Activated T-cell treated with anti-CD3 and anti-CD28 coated beads, Interleukin-2, amount 50 U/mL, for 4 hours (primary cell): ENCODE measurements around the gene DEPDC4. TPM values are rescaled to one million over a fixed set of nuclear protein-coding genes. Genes with fewer than 3 reads are reported as not detected.
"Not testable (repeated sequence)": the region's sequence is repeated elsewhere in the genome, so short reads cannot be mapped to it uniquely, and the experiment has no call there.

Experiments used
- ATAC-seq, 2 donors: fragments of 200-7000 bp; cut with Tn5 transposase; one replicate each; pipeline ENCODE4 v1.10.0; 2021
- DNase-seq: peaks from one replicate; pipeline ENCODE4 v3.0.0-alpha.2; 2020
- H3K27me3 Mint-ChIP-seq: one replicate; pipeline ENCODE4 v1.8.0; 2021; ENCODE audit warnings: low read depth, mixed read lengths
- H3K36me3 Mint-ChIP-seq: one replicate; pipeline ENCODE4 v1.8.0; 2022; ENCODE audit warnings: mixed read lengths; ENCODE audit not compliant: insufficient read depth
- H3K4me1 Mint-ChIP-seq: one replicate; pipeline ENCODE4 v1.8.0; 2021; ENCODE audit warnings: low read depth, mixed read lengths
- H3K4me3 Mint-ChIP-seq: one replicate; pipeline ENCODE4 v1.8.0; 2021; ENCODE audit warnings: mild to moderate bottlenecking, moderate library complexity, mixed read lengths
- H3K9me3 Mint-ChIP-seq: one replicate; pipeline ENCODE4 v1.8.0; 2021; ENCODE audit warnings: mixed read lengths
- total RNA-seq, 3 donors: library from RNA; stranded (reverse); gene quantifications; one replicate each; pipeline ENCODE4 v1.2.1, GENCODE V29; 2021

Gene DEPDC4
- total RNA-seq: 1 to 10 TPM in 1 of 3 donors, under 1 TPM in 2; 0.51 to 1.2 (median 0.53) TPM

DNA sequence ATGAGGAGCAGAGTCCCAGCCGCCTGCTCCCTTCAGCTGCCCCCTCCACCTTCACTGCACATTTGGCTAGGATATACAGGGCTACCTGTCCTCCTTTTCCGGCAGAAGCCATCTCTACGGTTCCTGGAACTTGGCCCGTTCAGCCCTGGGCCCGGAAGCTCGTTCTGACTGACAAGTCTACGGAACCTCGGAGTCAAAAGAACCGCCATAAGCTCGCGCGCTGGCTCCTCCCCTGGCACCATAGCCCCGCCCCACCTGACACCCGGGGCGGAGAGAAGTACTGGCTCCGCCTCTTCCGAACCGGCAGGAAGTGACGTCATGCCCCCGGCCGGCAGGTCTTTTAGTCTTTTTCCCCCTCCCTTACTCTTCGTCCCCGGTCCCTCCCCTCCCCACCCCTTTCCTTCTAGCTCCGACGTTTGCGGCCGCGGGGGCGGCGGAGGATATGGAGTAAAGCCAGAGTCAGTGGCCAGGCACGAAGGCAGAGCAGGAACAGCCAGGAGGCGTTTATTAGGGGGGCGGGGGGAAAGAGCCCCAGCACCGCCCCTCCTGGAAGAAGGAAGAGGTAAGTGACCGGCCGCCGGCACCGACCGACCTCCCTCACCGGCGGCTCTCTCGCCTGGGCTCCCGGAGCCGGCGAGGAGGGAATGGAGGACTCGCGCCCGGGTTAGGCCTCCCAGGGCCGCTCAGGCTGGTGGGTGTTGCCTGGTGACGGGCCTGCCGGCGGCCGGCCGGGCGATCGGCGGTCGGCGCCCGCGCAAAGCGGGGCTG, at the start of gene DEPDC4, which contains the start of gene SCYL2:
Gene DEPDC4 (minus strand): TSS at position 245 of the 768 bp plus-strand sequence. CDS start 3 bp downstream, at position 242.
Gene SCYL2 (plus strand): TSS at position 343 of the 768 bp plus-strand sequence. CDS start 15,794 bp downstream, outside the sequence.
- ATAC-seq (peak; percentile 94 to 96), DNase-seq (peak; percentile 93)
- Mint-ChIP-seq H3K4me3 (peak within 1 kb of the TSS; percentile 98), H3K9me3 (no peaks in the 10 kb centered on the region), H3K27me3 (no peaks in the 10 kb centered on the region), H3K36me3 (peaks cover 2% of the 10 kb centered on the region), H3K4me1 (peaks cover 28% of the 10 kb centered on the region)

DNA sequence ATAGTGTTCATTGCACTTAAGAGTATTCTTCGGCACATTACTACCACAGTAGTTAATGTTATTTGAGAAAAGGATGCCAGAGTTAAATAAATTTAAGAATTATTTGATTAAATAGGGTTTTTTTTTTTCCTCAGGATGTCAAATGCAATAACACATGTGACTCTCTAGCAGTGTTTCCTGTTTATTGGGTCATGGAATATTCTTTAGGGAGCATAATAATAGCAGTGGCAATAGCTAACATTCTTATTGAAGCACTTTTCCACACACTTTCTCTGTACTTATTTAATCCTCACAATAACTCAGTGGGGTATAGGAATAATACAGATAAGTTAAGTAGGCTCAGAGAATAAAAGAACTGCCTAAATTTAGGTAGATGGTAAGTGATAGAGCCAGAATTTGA, 44.4 kb upstream of the DEPDC4 start:
- no peak for DNase-seq
- H3K9me3 Mint-ChIP-seq: no peaks in the 10 kb centered on the region

DNA sequence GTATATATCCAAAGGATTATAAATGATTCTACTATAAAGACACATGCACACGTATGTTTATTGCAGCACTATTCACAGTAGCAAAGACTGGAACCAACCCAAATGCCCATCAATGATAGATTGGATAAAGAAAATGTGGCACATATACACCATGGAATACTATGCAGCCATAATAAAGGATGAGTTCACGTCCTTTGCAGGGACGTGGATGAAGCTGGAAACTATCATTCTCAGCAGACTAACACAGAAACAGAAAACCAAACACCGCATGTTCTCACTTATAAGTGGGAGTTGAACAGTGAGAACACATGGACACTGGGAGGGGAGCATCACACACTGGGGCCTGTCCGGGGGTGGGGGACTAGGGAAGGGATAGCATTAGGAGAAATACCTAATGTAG, 41.3 kb upstream of the DEPDC4 start:
- DNase-seq, ATAC-seq: not testable (repeated sequence)

More for the DNA sequence above, 44.4 kb upstream of the DEPDC4 start:
- Mint-ChIP-seq H3K36me3 (peaks cover 21% of the 10 kb centered on the region), H3K4me1 (no peaks in the 10 kb centered on the region), H3K27me3 (no peaks in the 10 kb centered on the region), H3K4me3 (no peak overlapping the region)
- no peak for ATAC-seq

DNA sequence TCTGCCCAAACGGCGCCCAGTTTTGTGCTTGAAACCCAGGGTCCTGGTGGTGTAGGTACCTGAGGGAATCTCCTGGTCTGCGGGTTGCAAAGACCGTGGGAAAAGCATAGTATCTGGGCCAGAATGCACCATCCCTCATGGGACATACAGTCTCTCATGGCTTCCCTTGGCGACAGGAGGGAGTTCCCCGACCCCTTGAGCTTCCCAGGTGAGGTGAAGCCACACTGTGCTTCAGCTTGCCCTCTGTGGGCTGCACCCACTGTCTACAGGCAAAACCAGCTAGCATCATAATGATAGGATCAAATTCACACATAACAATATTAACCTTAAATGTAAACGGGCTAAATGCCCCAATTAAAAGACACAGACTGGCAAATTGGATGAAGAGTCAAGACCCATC, 37.5 kb upstream of the DEPDC4 start:
- DNase-seq, H3K4me3 Mint-ChIP-seq: not testable (repeated sequence)

More for the DNA sequence above, 41.3 kb upstream of the DEPDC4 start:
- not testable (repeated sequence) for H3K4me3 Mint-ChIP-seq, H3K4me1 Mint-ChIP-seq, H3K27me3 Mint-ChIP-seq
- peaks cover 35% of the 10 kb centered on the region for H3K36me3 Mint-ChIP-seq
- peaks cover 12% of the 10 kb centered on the region for H3K9me3 Mint-ChIP-seq

DNA sequence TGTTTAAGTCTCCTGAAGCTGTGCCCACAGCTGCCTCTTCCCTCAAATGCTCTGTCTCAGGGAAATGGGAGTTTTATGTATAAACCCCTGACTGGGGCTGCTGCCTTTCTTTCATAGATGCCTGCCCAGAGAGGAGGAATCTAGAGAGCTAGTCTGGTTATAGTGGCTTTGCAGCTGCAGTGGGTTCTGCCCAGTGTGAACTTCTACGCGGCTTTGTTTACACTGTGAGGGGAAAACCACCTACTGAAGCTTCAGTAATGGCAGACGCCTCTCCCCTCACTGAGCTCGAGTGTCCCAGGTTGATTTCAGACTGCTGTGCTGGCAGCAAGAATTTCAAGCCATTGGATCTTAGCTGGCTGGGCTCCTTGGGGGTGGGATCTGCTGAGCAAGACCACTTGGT, 37.0 kb upstream of the DEPDC4 start:
- no peaks in the 10 kb centered on the region for H3K4me1 Mint-ChIP-seq
- no peak overlapping the region for H3K4me3 Mint-ChIP-seq
- ATAC-seq (no peak), DNase-seq (no peak)
- H3K9me3 Mint-ChIP-seq: peaks cover 29% of the 10 kb centered on the region
- peaks cover 61% of the 10 kb centered on the region for H3K36me3 Mint-ChIP-seq
- H3K27me3 Mint-ChIP-seq: no peaks in the 10 kb centered on the region

More for the DNA sequence above, 37.5 kb upstream of the DEPDC4 start:
- not testable (repeated sequence) for ATAC-seq, H3K27me3 Mint-ChIP-seq, H3K4me1 Mint-ChIP-seq
- Mint-ChIP-seq H3K9me3 (peaks cover 28% of the 10 kb centered on the region), H3K36me3 (peaks cover 61% of the 10 kb centered on the region)

DNA sequence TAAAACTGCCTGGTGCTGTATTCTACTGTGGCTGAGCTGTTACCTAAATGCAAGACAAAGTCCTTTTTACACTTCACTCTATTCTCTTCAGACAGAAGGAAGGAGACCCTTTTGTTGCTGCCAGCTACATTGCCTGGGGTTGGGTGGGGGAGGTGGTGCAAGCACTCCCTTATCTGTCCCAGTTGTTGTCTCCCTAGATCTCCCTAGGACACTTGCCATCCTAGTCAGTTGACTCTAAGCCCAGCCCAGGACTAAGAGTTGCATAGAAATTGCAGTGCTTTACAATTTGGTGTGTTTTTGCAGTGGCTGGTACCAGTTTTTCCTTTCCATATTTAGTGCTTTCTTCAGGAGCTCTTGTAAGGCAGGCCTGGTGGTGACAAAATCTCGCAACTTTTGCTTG, 35.2 kb upstream of the DEPDC4 start:
- H3K36me3 Mint-ChIP-seq: peaks cover 65% of the 10 kb centered on the region

DNA sequence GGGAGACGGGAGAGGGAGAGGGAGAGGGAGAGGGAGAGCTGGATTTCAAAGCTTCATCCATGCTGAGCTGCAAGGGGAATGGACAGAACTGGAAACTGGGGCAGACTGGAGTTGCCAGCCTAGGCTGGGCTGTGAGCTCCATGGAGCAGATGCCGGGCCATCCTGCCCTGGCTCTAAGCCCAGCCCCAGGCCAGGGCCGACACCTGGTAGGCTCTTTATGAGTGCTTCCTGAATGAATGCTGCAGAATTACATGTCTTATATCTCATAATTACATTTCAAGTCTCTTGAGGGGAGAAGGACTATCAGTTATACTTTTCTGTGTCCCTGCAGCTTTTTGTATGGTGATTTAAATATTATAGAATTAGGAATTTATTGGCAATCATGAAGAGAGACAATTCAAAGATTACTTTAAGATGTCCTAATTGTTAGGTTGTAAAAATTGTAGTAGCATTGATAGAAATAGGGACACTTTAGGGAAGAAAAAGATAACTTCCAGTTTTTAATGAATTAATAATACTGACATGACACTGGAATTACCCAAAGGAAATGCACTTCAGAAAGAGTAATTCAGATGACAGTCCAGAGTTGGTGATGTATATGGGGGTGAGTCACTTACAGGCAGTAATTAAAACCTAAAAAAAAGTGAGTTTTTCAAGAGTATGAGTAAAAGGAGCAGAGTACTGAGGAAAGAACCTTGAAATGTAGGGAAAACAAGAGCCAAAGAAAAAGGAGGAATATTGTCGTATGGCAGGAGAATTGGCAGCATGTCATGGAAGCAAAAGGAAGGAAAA, 29.1 kb upstream of the DEPDC4 start:
- DNase-seq (no peak), ATAC-seq (no peak)
- Mint-ChIP-seq H3K4me3 (no peak overlapping the region), H3K36me3 (peaks cover 42% of the 10 kb centered on the region), H3K9me3 (peaks cover 15% of the 10 kb centered on the region), H3K4me1 (no peaks in the 10 kb centered on the region), H3K27me3 (no peaks in the 10 kb centered on the region)

More for the DNA sequence above, 35.2 kb upstream of the DEPDC4 start:
- Mint-ChIP-seq H3K9me3 (peaks cover 29% of the 10 kb centered on the region), H3K4me3 (no peak overlapping the region), H3K4me1 (no peaks in the 10 kb centered on the region), H3K27me3 (no peaks in the 10 kb centered on the region)
- no peak for ATAC-seq
- no peak for DNase-seq

DNA sequence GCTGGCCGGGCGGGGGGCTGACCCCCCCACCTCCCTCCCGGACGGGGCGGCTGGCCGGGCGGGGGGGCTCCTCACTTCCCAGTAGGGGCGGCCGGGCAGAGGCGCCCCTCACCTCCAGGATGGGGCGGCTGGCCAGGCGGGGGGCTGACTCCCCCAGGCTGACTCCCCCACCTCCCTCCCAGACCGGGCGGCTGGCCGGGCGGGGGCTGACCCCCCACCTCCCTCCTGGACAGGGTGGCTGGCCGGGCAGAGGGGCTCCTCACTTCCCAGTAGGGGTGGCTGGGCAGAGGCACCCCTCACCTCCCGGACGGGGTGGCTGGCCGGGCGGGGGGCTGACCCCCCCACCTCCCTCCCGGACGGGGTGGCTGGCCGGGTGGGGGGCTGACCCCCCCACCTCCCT, 27.5 kb upstream of the DEPDC4 start:
- H3K27me3 Mint-ChIP-seq, H3K9me3 Mint-ChIP-seq, DNase-seq, ATAC-seq, H3K4me1 Mint-ChIP-seq, H3K4me3 Mint-ChIP-seq: not testable (repeated sequence)
- H3K36me3 Mint-ChIP-seq: peaks cover 34% of the 10 kb centered on the region

DNA sequence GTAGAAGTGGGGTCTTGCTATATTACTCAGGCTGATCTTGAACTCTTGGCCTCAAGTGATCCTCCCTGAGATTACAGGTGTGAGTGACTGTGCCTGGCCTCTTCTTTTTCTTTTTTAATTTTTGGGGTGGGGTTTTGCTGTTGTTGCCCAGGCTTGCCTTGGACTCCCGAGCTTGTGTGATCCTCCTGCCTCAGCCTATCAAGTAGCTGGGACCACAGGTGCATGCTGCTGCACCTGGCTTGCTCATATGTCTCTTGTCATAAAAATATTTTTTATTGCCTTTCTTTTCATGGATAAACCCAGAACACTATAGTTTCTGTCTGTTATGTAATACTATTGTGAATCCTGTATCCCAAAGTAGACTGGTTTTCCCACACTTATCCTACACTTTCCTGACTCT, 26.1 kb upstream of the DEPDC4 start:
- Mint-ChIP-seq H3K9me3 (no peaks in the 10 kb centered on the region), H3K36me3 (peaks cover 26% of the 10 kb centered on the region), H3K4me1 (no peaks in the 10 kb centered on the region), H3K4me3 (no peak overlapping the region), H3K27me3 (no peaks in the 10 kb centered on the region)
- ATAC-seq: no peak
- DNase-seq: no peak

DNA sequence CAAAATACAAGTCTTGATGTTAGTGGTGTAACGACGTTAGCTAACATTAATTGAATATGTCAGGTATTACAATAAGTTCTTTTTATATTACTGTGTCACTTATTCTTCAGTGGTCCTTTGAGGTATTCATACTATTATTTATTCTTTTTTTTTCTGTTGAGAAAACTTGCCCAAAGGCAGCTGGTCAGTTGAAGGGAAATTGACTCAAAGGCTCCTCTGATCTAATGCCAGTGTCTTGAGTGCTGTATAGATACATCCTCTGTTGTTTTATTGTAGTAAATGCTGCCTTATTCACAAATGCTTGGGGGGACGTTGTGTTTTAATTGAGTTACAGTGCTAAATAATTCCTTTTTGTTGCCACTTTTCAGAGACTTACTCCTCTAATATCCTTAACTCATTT, 23.1 kb upstream of the DEPDC4 start:
- Mint-ChIP-seq H3K4me1 (no peaks in the 10 kb centered on the region), H3K27me3 (no peaks in the 10 kb centered on the region), H3K9me3 (no peaks in the 10 kb centered on the region), H3K4me3 (no peak overlapping the region), H3K36me3 (peaks cover 23% of the 10 kb centered on the region)
- ATAC-seq: no peak
- DNase-seq: no peak

DNA sequence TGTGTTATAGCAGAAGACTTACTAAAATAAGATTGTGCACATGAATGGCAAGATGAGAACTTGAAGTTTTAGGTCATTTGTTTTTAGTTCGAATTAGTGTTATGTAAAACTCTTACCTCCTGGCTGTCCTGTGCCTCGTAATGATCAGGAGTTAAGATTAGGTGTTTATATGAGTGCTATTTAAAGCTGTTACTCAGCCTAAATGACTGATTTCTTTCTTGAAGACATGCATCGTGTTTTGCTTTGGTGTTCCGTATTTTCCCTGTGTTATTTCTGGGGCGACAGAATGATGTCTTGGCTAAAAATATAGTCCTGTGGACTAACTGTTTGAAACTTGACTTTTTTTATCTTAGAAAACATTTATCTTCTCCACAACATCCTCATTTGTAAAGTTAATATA, 22.2 kb upstream of the DEPDC4 start:
- no peaks in the 10 kb centered on the region for H3K9me3 Mint-ChIP-seq
- H3K4me1 Mint-ChIP-seq: no peaks in the 10 kb centered on the region

DNA sequence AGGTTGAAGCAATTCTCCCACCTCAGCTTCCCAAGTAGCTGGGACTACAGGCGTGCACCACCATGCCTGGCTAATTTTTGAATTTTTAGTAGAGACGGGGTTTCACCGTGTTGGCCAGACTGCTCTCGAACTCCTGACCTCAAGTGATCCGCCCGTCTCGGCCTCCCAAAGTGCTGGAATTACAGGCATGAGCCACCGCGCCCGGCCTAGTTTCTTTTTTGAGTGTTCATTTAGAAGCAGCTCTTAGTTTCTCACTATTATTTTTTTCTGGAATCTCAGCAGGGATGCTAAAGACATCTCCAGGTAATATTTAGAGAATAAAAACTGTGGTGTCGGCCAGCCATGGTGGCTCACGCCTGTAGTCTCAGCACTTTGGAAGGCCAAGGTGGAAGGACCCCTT, 17.7 kb upstream of the DEPDC4 start:
- H3K27me3 Mint-ChIP-seq, ATAC-seq, H3K4me3 Mint-ChIP-seq, H3K4me1 Mint-ChIP-seq, DNase-seq, H3K9me3 Mint-ChIP-seq: not testable (repeated sequence)
- H3K36me3 Mint-ChIP-seq: peaks cover 12% of the 10 kb centered on the region

More for the DNA sequence above, 22.2 kb upstream of the DEPDC4 start:
- ATAC-seq (no peak), DNase-seq (no peak)
- Mint-ChIP-seq H3K27me3 (no peaks in the 10 kb centered on the region), H3K4me3 (no peak overlapping the region), H3K36me3 (peaks cover 23% of the 10 kb centered on the region)

DNA sequence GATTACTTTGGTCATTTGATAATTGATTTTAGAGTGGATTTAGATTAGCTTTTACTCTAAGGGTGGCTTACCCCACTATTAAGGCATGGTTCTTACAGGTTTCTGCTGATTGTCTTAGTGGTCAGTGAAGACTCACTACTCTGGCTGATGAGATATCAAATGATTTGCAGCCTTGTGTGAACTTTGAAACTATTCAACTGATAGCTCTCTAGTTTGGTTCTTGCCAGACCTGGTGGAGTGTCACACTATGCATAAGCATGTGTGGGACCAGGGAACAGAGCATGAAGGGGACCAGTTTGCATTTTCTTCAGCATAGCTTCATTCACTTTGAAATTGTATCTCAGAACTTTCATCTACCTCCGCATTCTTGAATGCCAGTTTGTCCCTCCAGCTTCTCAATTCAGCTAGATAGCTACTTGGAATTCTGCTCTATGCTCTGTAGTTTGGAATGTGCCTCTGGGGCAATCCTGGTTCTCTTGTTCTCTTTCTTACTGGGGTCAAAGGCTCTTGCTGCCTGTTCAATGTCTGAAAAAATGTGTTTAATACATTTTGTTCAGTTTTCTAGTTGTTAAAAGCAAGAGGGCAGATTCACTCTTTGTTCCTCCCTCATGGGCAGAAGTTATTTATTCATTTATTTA, 12.8 kb upstream of the DEPDC4 start:
- no peaks in the 10 kb centered on the region for H3K9me3 Mint-ChIP-seq

DNA sequence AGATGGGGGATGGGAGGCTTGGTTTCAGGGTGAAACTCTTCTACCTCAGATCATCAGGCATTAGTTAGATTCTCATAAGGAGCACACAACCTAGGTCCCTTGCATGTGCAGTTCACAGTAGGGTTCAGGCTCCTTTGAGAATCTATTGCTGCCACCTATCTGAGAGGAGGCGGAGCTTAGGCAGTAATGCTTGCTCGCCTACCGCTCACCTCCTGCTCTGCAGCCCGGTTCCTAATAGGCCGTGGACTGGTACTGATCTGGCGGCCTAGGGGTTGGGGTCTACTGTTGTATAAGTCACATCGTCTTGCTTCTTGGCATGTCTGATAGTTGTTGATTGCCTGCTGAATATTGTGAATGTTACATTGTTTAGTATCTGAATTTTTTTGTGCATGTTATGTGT, 12.3 kb upstream of the DEPDC4 start:
- ATAC-seq: no peak
- Mint-ChIP-seq H3K4me1 (peaks cover 24% of the 10 kb centered on the region), H3K4me3 (no peak overlapping the region), H3K9me3 (no peaks in the 10 kb centered on the region), H3K36me3 (peaks cover 7% of the 10 kb centered on the region), H3K27me3 (no peaks in the 10 kb centered on the region)
- DNase-seq: no peak

More for the DNA sequence above, 12.8 kb upstream of the DEPDC4 start:
- no peak for DNase-seq
- H3K36me3 Mint-ChIP-seq: peaks cover 7% of the 10 kb centered on the region
- H3K4me3 Mint-ChIP-seq: no peak overlapping the region
- peaks cover 23% of the 10 kb centered on the region for H3K4me1 Mint-ChIP-seq
- ATAC-seq: no peak
- no peaks in the 10 kb centered on the region for H3K27me3 Mint-ChIP-seq
